PC-9 (cell line): ENCODE data around the gene TM4SF5.

Experiments
- EZH2 ChIP-seq: fragments of 200-600 bp; sonication (generic); IDR thresholded peaks from 2 replicates; pipeline ENCODE4 v1.8.0; 2017; ENCODE audit warnings: antibody characterized with exemption, low read depth
- TF ChIP-seq, protein P1 (sequence below): fragments of 200-600 bp; sonication (generic); conservative IDR thresholded peaks from 2 replicates; pipeline ENCODE4 v1.6.1; 2017; ENCODE audit warnings: mixed run types, antibody characterized with exemption, mild to moderate bottlenecking, moderate library complexity

DNA sequence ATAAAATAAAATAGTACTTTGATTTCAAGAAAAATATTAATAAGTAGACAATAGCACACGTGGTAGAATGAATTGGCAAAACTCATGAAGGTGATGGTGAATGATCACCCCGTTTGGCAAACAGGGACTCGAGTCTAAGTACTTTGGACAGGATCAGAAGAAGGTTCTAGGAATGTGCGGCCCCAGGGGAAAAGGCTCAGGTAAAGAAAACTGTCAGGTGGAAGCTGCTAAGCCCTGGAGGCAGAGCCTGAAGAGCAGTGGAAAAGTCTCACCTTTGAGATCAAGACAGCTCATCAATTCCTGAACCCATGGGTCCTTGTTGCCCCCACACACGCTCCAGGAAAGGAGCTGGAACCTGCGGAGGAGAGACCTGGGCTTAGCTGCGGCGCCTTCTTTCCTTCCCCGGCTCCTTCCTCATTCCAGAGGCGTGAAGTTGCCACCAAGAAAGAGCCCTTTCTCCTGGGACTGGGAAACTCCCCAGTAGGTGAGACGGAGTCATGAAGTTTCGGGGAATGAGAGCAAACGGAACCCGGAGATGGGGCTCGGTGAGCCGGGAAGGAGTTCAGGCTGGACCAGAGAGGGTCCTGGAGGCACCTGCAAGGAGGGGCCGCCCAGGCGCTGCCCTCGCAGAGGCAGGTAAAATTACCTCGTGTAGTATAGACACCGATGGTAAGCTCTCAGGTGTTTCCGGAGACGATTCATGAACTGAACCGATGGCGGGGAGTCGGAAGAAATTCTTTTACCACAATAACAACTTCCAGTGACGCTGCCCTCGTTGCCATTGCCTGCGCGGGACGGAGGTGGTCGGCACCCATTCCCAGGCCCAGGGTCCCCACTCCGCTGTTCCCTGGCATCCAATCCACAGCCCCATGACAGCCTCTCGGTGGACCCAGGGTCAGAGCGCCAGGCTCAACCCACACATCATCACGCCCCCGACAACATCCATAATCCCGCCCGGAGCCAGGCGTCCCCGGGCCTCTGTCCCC lies 33.3 kb upstream of the TM4SF5 start:
- TF ChIP-seq, protein P1, sequence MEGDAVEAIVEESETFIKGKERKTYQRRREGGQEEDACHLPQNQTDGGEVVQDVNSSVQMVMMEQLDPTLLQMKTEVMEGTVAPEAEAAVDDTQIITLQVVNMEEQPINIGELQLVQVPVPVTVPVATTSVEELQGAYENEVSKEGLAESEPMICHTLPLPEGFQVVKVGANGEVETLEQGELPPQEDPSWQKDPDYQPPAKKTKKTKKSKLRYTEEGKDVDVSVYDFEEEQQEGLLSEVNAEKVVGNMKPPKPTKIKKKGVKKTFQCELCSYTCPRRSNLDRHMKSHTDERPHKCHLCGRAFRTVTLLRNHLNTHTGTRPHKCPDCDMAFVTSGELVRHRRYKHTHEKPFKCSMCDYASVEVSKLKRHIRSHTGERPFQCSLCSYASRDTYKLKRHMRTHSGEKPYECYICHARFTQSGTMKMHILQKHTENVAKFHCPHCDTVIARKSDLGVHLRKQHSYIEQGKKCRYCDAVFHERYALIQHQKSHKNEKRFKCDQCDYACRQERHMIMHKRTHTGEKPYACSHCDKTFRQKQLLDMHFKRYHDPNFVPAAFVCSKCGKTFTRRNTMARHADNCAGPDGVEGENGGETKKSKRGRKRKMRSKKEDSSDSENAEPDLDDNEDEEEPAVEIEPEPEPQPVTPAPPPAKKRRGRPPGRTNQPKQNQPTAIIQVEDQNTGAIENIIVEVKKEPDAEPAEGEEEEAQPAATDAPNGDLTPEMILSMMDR = 0 out of 2 replicates have a peak, but pooled peaks have one; percentile 7
- TF ChIP-seq EZH2 = no peak
